Islet precursor cell (in vitro differentiated cells): ENCODE data around the gene KCNH2.
A peak's percentile ranks its signal among the peaks of the same experiment; 100 is the strongest.
"Not testable (repeated sequence)": the region's sequence is repeated elsewhere in the genome, so short reads cannot be mapped to it uniquely, and the experiment has no call there.

Experiments
- DNase-seq: peaks from one replicate; pipeline ENCODE4 v3.0.0-alpha.2; 2018

The KCNH2 gene

GRCh38 chr7:150927157-150927955 lies 50.8 kb downstream of the KCNH2 start:
- DNase-seq = peak; percentile 79

GRCh38 chr7:150926066-150926465 lies 52.1 kb downstream of the KCNH2 start:
- DNase-seq = peak; percentile 25

GRCh38 chr7:150924369-150924781 lies 53.7 kb downstream of the KCNH2 start:
- peak; percentile 59 for DNase-seq

GRCh38 chr7:150923802-150924201 lies 54.3 kb downstream of the KCNH2 start:
- DNase-seq = peak; percentile 31

GRCh38 chr7:150923196-150923595 lies 54.9 kb downstream of the KCNH2 start:
- peak; percentile 11 for DNase-seq

GRCh38 chr7:150919160-150919559 lies 59.0 kb downstream of the KCNH2 start:
- no peak for DNase-seq

- no peak for DNase-seq
Observed at GRCh38 chr7:150918378-150918777, 59.7 kb downstream of the KCNH2 start.

GRCh38 chr7:150917969-150918368 lies 60.2 kb downstream of the KCNH2 start:
- no peak for DNase-seq

- no peak for DNase-seq
Observed at GRCh38 chr7:150916670-150917069, 61.5 kb downstream of the KCNH2 start.

- DNase-seq = no peak
Observed at GRCh38 chr7:150914966-150915365, 63.2 kb downstream of the KCNH2 start.

- DNase-seq = no peak
Observed at GRCh38 chr7:150914196-150914595, 63.9 kb downstream of the KCNH2 start.

GRCh38 chr7:150912427-150912826 lies 65.7 kb downstream of the KCNH2 start:
- no peak for DNase-seq

GRCh38 chr7:150911590-150912267 lies 66.4 kb downstream of the KCNH2 start:
- DNase-seq = no peak

GRCh38 chr7:150910996-150911422 lies 67.1 kb downstream of the KCNH2 start:
- DNase-seq = peak; percentile 50

- not testable (repeated sequence) for DNase-seq
Observed at GRCh38 chr7:150910305-150910995, 67.7 kb downstream of the KCNH2 start.

- no peak for DNase-seq
Observed at GRCh38 chr7:150909200-150909995, 68.7 kb downstream of the KCNH2 start.

- DNase-seq = no peak
Observed at GRCh38 chr7:150908173-150908572, 69.9 kb downstream of the KCNH2 start.

- no peak for DNase-seq
Observed at GRCh38 chr7:150904011-150904909, 73.9 kb downstream of the KCNH2 start.

GRCh38 chr7:150903606-150904005 lies 74.5 kb downstream of the KCNH2 start:
- no peak for DNase-seq

GRCh38 chr7:150902078-150903033 lies 75.8 kb downstream of the KCNH2 start:
- DNase-seq = no peak
